Ascending aorta (tissue), 2 donors: ENCODE measurements around the gene RPRD2. TPM values are rescaled to one million over a fixed set of nuclear protein-coding genes. Genes with fewer than 3 reads are reported as not detected.

Source experiments
- DNase-seq, 2 donors: peaks; one replicate each; pipeline ENCODE4 v3.0.0-alpha.2; 2019; ENCODE audit warnings: low spot score in 2 of 2
- H3K27ac ChIP-seq, 2 donors: fragments of 200-600 bp; sonication (generic); one replicate each; pipeline ENCODE4 v1.5.1; 2016 to 2017; ENCODE audit warnings: mild to moderate bottlenecking in 1 of 2
- H3K27me3 ChIP-seq: fragments of 200-600 bp; sonication (generic); one replicate; pipeline ENCODE4 v1.5.1; 2017
- H3K36me3 ChIP-seq, 2 donors: fragments of 200-600 bp; sonication (generic); one replicate each; pipeline ENCODE4 v1.5.1; 2016
- H3K4me1 ChIP-seq, 2 donors: fragments of 200-600 bp; sonication (generic); one replicate each; pipeline ENCODE4 v1.5.1; 2016 to 2017; ENCODE audit warnings: mild to moderate bottlenecking in 1 of 2
- H3K4me3 ChIP-seq, 2 donors: fragments of 200-600 bp; sonication (generic); one replicate each; pipeline ENCODE4 v1.5.1; 2016 to 2017; ENCODE audit warnings: mild to moderate bottlenecking in 1 of 2
- H3K9me3 ChIP-seq, 2 donors: fragments of 200-600 bp; sonication (generic); one replicate each; pipeline ENCODE4 v1.5.1; 2016
- intact Hi-C: fragments of 100-400 bp; cut with DNase I; formaldehyde crosslinking; loops from one replicate; pipeline ENCODE4 v1.15.1; 2023
- total RNA-seq: library from RNA; depleted of rRNA; stranded (reverse); fragments of >200 nt; gene quantifications from one replicate; pipeline ENCODE4 v1.1.0, GENCODE V29; 2016
- TF ChIP-seq, protein P1 (sequence below), 3 experiments: fragments of 200-600 bp in 2 of 3; fragments of 450-650 bp in 1 of 3; sonication (generic) in 2 of 3; IDR thresholded peaks; one replicate each; pipeline ENCODE4 v1.5.1; 2016 to 2019; ENCODE audit warnings: antibody characterized with exemption in 3 of 3, mild to moderate bottlenecking in 1 of 3, moderate library complexity in 1 of 3

Gene RPRD2
- total RNA-seq, 1 donor from 2014 or later, result 13.7 TPM

DNA sequence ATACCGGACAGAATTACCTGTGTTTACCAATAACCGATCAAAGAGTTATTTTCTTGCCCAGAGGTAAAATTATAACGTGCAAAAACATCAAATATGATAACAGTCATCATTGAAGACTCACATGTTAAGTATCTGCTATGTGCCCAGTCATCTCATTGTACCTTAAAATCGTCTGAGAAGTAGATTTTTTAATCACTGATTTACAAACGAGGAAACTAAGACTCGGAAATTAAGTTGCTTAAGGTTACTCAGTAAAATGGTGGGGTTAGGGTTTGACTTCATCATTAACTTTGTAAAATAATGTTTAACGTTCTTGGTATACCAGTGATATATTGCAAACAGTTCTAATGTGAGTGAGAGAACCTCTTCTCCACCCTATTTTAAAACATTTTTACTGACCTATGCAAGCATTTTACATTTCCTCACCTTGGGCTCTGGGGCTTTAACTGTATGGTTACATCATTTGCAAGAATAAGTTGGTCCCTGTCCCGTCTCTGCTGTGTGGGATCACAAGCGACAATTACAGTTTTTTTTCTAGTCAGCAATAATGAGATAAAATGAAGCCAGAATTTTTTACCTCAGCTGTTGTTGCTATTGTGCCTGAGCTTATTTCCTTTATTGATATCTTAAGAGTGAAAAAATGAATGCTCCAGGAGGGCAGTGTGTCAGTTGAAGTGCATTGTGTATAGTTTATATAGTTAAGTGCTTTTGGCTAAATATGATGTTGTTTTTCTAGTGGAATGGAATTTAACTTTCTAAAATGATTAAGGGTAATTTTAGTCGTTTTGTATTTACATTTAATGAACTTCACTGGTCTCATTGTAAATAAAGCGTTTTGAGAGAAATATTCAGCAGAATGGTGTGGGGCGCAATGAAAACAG is 2.7 kb downstream of the RPRD2 start:
- no peaks in the 10 kb centered on the region for H3K36me3 ChIP-seq
- no peaks in the 10 kb centered on the region for H3K9me3 ChIP-seq
- H3K4me1 ChIP-seq, result peaks cover 0 to 8% of the 10 kb centered on the region in 2 donors
- H3K27me3 ChIP-seq, result no peaks in the 10 kb centered on the region
- H3K4me3 ChIP-seq, result peak overlapping the region; percentile 55 to 80
- TF ChIP-seq, protein P1, sequence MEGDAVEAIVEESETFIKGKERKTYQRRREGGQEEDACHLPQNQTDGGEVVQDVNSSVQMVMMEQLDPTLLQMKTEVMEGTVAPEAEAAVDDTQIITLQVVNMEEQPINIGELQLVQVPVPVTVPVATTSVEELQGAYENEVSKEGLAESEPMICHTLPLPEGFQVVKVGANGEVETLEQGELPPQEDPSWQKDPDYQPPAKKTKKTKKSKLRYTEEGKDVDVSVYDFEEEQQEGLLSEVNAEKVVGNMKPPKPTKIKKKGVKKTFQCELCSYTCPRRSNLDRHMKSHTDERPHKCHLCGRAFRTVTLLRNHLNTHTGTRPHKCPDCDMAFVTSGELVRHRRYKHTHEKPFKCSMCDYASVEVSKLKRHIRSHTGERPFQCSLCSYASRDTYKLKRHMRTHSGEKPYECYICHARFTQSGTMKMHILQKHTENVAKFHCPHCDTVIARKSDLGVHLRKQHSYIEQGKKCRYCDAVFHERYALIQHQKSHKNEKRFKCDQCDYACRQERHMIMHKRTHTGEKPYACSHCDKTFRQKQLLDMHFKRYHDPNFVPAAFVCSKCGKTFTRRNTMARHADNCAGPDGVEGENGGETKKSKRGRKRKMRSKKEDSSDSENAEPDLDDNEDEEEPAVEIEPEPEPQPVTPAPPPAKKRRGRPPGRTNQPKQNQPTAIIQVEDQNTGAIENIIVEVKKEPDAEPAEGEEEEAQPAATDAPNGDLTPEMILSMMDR (IDR thresholded peaks at IDR 0.05), result no peak
- peak overlapping the region; percentile 93 to 94 for H3K27ac ChIP-seq
- intact Hi-C loops, result loop anchor here (10.0 kb wide), 2 partner anchors 168 to 508 kb away; partner anchors contain the start of gene ARNT
- no peak for DNase-seq

- Histone ChIP-seq H3K9me3 (no peaks in the 10 kb centered on the region), H3K27me3 (no peaks in the 10 kb centered on the region), H3K36me3 (no peaks in the 10 kb centered on the region), H3K4me1 (peaks cover 0 to 18% of the 10 kb centered on the region in 2 donors), H3K27ac (no peak overlapping the region), H3K4me3 (no peak overlapping the region)
- intact Hi-C loops, result no loop called here
- TF ChIP-seq, protein P1 (IDR thresholded peaks at IDR 0.05), result no peak
- DNase-seq, result no peak
Observed at GRCh38 chr1:150371110-150371509, 7.2 kb downstream of the RPRD2 start.

- no peak for DNase-seq
- H3K4me1 ChIP-seq, result peaks cover 0 to 23% of the 10 kb centered on the region in 2 donors
- TF ChIP-seq, protein P1 (IDR thresholded peaks at IDR 0.05), result no peak
- H3K4me3 ChIP-seq, result no peak overlapping the region
- H3K27me3 ChIP-seq, result no peaks in the 10 kb centered on the region
- intact Hi-C loops, result no loop called here
- no peaks in the 10 kb centered on the region for H3K9me3 ChIP-seq
- no peaks in the 10 kb centered on the region for H3K36me3 ChIP-seq
- H3K27ac ChIP-seq, result no peak overlapping the region
Observed at GRCh38 chr1:150372580-150372979, 8.6 kb downstream of the RPRD2 start.

- Histone ChIP-seq H3K4me1 (peaks cover 0 to 21% of the 10 kb centered on the region in 2 donors), H3K4me3 (no peak overlapping the region), H3K9me3 (no peaks in the 10 kb centered on the region), H3K27ac (peak overlapping the region in 1 of 2 donors; percentile 19), H3K27me3 (no peaks in the 10 kb centered on the region), H3K36me3 (no peaks in the 10 kb centered on the region)
- intact Hi-C loops, result no loop called here
- no peak for DNase-seq
- TF ChIP-seq, protein P1 (IDR thresholded peaks at IDR 0.05), result no peak
Observed at GRCh38 chr1:150376110-150376509, 12.2 kb downstream of the RPRD2 start.

DNA sequence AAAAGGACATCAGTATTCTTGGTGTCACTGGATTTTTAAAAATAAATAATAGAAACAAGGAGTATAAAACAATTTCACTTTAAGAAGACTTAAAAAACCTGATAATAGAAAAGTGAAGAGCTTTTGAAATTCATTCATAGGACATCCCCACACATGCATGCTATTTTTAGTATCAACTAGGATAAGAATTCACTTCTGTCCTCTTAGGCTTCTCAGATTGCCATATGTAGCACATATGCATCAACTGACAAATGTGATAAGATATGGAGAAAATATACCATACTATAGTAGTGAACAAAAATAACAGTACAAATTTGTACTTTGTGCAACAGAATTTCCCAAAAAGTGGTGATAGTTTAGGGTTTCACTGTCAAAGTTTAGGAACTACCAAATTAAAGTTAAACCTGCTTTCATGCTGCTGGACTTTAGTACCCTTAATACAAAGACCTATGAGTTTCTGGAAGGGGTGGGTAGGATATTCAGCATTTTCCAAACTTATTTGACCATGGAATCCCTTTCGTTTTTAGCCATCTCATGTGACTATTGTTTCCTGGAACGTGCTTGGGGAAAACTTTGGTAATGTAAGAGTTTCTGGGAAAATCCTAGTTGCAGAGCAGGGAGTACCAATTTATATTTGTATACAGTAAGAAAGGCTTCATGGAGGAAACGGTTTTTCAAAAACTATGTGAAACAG is 19.8 kb downstream of the RPRD2 start:
- no peak for DNase-seq
- H3K9me3 ChIP-seq, result no peaks in the 10 kb centered on the region
- TF ChIP-seq, protein P1 (IDR thresholded peaks at IDR 0.05), result no peak
- no peak overlapping the region for H3K4me3 ChIP-seq
- H3K27me3 ChIP-seq, result no peaks in the 10 kb centered on the region
- H3K4me1 ChIP-seq, result peaks cover 0 to 3% of the 10 kb centered on the region in 2 donors
- H3K27ac ChIP-seq, result no peak overlapping the region
- intact Hi-C loops, result no loop called here
- H3K36me3 ChIP-seq, result peaks cover 0 to 4% of the 10 kb centered on the region in 2 donors
